H9 (cell line): ENCODE results near the gene HSD17B2. TPM values are rescaled to one million over a fixed set of nuclear protein-coding genes. Genes with fewer than 3 reads are reported as not detected.

Experiments used
- DNase-seq: peaks from one replicate; pipeline ENCODE4 v3.0.0-alpha.2; 2017
- H2AFZ ChIP-seq: one replicate; pipeline ENCODE4 v1.6.1; 2013; ENCODE audit warnings: mild to moderate bottlenecking, low read length, control low read depth, moderate library complexity
- H2AK5ac ChIP-seq: 2 replicates; pipeline ENCODE4 v1.6.1; 2013; ENCODE audit warnings: low read length, control low read depth, mixed read lengths; ENCODE audit not compliant: insufficient read length
- H2BK120ac ChIP-seq: one replicate; pipeline ENCODE4 v1.6.1; 2013; ENCODE audit warnings: low read depth, mild to moderate bottlenecking, low read length, control low read depth, inconsistent platforms; ENCODE audit not compliant: poor library complexity, severe bottlenecking
- H2BK12ac ChIP-seq: 2 replicates; pipeline ENCODE4 v1.6.1; 2013; ENCODE audit warnings: low read length, control low read depth, mixed read lengths, low read depth; ENCODE audit not compliant: insufficient read length
- H2BK15ac ChIP-seq: 2 replicates; pipeline ENCODE4 v1.6.1; 2013; ENCODE audit warnings: low read depth, low read length, control low read depth
- H2BK20ac ChIP-seq: one replicate; pipeline ENCODE4 v1.6.1; 2013; ENCODE audit warnings: low read depth, mild to moderate bottlenecking, low read length, control low read depth, inconsistent platforms; ENCODE audit not compliant: poor library complexity, severe bottlenecking
- H2BK5ac ChIP-seq: 2 replicates; pipeline ENCODE4 v1.6.1; 2013; ENCODE audit warnings: low read length, control low read depth, mixed read lengths; ENCODE audit not compliant: insufficient read length
- H3K14ac ChIP-seq: 2 replicates; pipeline ENCODE4 v1.6.1; 2013; ENCODE audit warnings: low read length, control low read depth; ENCODE audit not compliant: insufficient read depth
- H3K18ac ChIP-seq: 2 replicates; pipeline ENCODE4 v1.6.1; 2013; ENCODE audit warnings: low read depth, mild to moderate bottlenecking, mixed read lengths, low read length, control low read depth; ENCODE audit not compliant: insufficient read length
- H3K23ac ChIP-seq: 2 replicates; pipeline ENCODE4 v1.6.1; 2013; ENCODE audit warnings: low read length, control low read depth, mixed read lengths, low read depth; ENCODE audit not compliant: insufficient read length
- H3K23me2 ChIP-seq: 2 replicates; pipeline ENCODE4 v1.6.1; 2013; ENCODE audit warnings: low read depth, mild to moderate bottlenecking, mixed read lengths, low read length, control low read depth; ENCODE audit not compliant: insufficient read length, poor library complexity, severe bottlenecking
- H3K27ac ChIP-seq: 2 replicates; pipeline ENCODE4 v1.5.1; 2013; ENCODE audit warnings: low read length, control low read depth, mixed read lengths, low read depth; ENCODE audit not compliant: insufficient read length
- H3K27me3 ChIP-seq: 2 replicates; pipeline ENCODE4 v1.6.1; 2013; ENCODE audit warnings: low read length, control low read depth, inconsistent platforms; ENCODE audit not compliant: insufficient read depth
- H3K4ac ChIP-seq: 2 replicates; pipeline ENCODE4 v1.6.1; 2013; ENCODE audit warnings: low read depth, mild to moderate bottlenecking, control low read depth, inconsistent platforms, low read length, moderate library complexity
- H3K4me1 ChIP-seq: 2 replicates; pipeline ENCODE4 v1.6.1; 2013; ENCODE audit warnings: low read length, control low read depth, inconsistent platforms; ENCODE audit not compliant: insufficient read depth
- H3K4me2 ChIP-seq: 2 replicates; pipeline ENCODE4 v1.6.1; 2013; ENCODE audit warnings: low read length, control low read depth, mixed read lengths; ENCODE audit not compliant: insufficient read length, insufficient read depth
- H3K56ac ChIP-seq: 2 replicates; pipeline ENCODE4 v1.6.1; 2013; ENCODE audit warnings: low read depth, mild to moderate bottlenecking, mixed read lengths, low read length, control low read depth; ENCODE audit not compliant: insufficient read length
- H3K79me1 ChIP-seq: 2 replicates; pipeline ENCODE4 v1.6.1; 2013; ENCODE audit warnings: low read depth, mild to moderate bottlenecking, moderate library complexity, low read length, control low read depth, inconsistent platforms; ENCODE audit not compliant: insufficient read depth, poor library complexity, severe bottlenecking
- H3K79me2 ChIP-seq: 2 replicates; pipeline ENCODE4 v1.6.1; 2013; ENCODE audit warnings: low read length, control low read depth, inconsistent platforms; ENCODE audit not compliant: insufficient read depth
- H3K9ac ChIP-seq: 2 replicates; pipeline ENCODE4 v1.6.1; 2013; ENCODE audit warnings: low read length, control low read depth, mixed read lengths; ENCODE audit not compliant: insufficient read length; ENCODE audit errors: extremely low read depth
- H3K9me3 ChIP-seq: one replicate; pipeline ENCODE4 v1.6.1; 2013; ENCODE audit warnings: low read depth, low read length, inconsistent platforms; ENCODE audit not compliant: control insufficient read depth
- H3T11ph ChIP-seq: one replicate; pipeline ENCODE4 v1.6.1; 2013; ENCODE audit warnings: mild to moderate bottlenecking, low read length, control low read depth, inconsistent platforms
- H4K20me1 ChIP-seq: one replicate; pipeline ENCODE4 v1.6.1; 2013; ENCODE audit not compliant: control insufficient read depth, insufficient read length, insufficient read depth
- H4K5ac ChIP-seq: 2 replicates; pipeline ENCODE4 v1.6.1; 2013; ENCODE audit warnings: low read depth, mild to moderate bottlenecking, mixed read lengths, low read length, control low read depth; ENCODE audit not compliant: insufficient read length
- H4K8ac ChIP-seq: replicated peaks from 2 replicates; pipeline ENCODE4 v1.6.1; 2013; ENCODE audit warnings: low read length, control low read depth, mixed read lengths, low read depth; ENCODE audit not compliant: insufficient read length
- H4K91ac ChIP-seq: 2 replicates; pipeline ENCODE4 v1.6.1; 2013; ENCODE audit warnings: low read depth, mild to moderate bottlenecking, moderate library complexity, mixed read lengths, low read length, control low read depth; ENCODE audit not compliant: insufficient read length
- H3K27ac Mint-ChIP-seq, 3 experiments: 2 replicates in 2 of 3; 3 replicates in 1 of 3; pipeline ENCODE4 v1.8.0; 2020 to 2021; ENCODE audit warnings: mixed read lengths in 3 of 3, mild to moderate bottlenecking in 1 of 3, moderate library complexity in 1 of 3
- H3K27me3 Mint-ChIP-seq: 2 replicates; pipeline ENCODE4 v1.8.0; 2021; ENCODE audit warnings: low read depth, mild to moderate bottlenecking, moderate library complexity, mixed read lengths
- H3K36me3 Mint-ChIP-seq, 3 experiments: 2 replicates in 2 of 3; 3 replicates in 1 of 3; pipeline ENCODE4 v1.8.0; 2020 to 2021; ENCODE audit warnings: low read depth in 3 of 3, mixed read lengths in 3 of 3; ENCODE audit not compliant: insufficient read depth in 1 of 3
- H3K4me1 Mint-ChIP-seq, 2 experiments: 2 replicates each; pipeline ENCODE4 v1.8.0; 2020; ENCODE audit warnings: mixed read lengths in 2 of 2
- H3K4me3 Mint-ChIP-seq, 2 experiments: 2 replicates in 1 of 2; 3 replicates in 1 of 2; pipeline ENCODE4 v1.8.0; 2020 to 2021; ENCODE audit warnings: mild to moderate bottlenecking in 2 of 2, mixed read lengths in 2 of 2, moderate library complexity in 1 of 2
- H3K9me3 Mint-ChIP-seq, 2 experiments: 2 replicates in 1 of 2; 3 replicates in 1 of 2; pipeline ENCODE4 v1.8.0; 2020; ENCODE audit warnings: mild to moderate bottlenecking in 2 of 2, mixed read lengths in 2 of 2, moderate library complexity in 1 of 2
- WGBS: extraction: QIAGEN DNeasy Blood & Tissue Kit; methylation state at CpG from one replicate; pipeline ENCODE4 v1.1.7; 2013; ENCODE audit warnings: missing lambda C conversion rate, low lambda C conversion rate, mixed read lengths; ENCODE audit not compliant: insufficient read length; ENCODE audit errors: extremely low coverage; 5-methylcytosine and 5-hydroxymethylcytosine counted together
- total RNA-seq: library from RNA; stranded (reverse); gene quantifications from 2 replicates; pipeline ENCODE4 v1.2.1, GENCODE V29; 2021
- TF ChIP-seq, protein P1 (sequence below): fragments of 200-600 bp; sonication (generic); conservative IDR thresholded peaks from 3 replicates; pipeline ENCODE4 v1.8.0; 2021; ENCODE audit warnings: antibody characterized with exemption, mild to moderate bottlenecking

The HSD17B2 gene
- total RNA-seq, 1 experiment from 2014 or later, result not detected

DNA sequence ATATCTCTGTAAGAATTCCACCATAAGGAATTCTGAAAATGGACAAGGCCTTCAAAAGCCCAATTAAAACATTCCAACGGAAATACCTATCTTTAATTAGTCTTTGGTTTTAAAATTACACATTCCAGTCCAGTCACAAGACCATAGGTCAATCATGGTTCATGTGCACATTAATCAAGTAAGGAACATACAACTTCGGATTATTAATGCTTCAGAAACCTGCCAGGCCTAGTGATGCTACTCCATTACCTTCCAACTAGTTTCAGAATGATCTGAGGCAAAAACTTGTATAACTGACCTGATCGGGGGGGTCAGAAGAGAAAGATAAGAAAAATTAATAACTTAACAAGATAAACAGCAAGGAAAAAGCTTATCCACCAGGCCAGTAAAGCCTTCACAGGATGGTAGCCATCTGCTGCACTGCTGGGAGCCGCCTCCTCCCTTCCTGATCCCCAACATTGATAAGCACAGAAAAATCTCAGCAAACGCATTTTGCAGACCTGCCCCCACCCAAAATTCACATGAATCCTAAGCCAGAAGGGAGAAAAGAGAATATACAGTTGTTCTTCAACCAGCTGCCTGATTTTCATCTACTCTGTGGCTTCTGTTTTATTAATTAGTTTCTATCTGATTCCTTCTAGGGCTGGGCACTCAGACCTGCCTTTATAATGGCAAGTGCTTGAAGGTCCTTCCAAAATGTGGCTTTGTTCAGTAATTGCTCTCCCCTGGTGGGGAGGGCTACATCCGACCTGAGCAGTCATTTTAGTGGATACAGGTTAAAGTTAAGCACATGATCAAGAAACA lies 29.8 kb upstream of the HSD17B2 start:
- no peak overlapping the region for H3K27ac ChIP-seq
- no peak overlapping the region for H3K9ac ChIP-seq
- no peaks in the 10 kb centered on the region for H3K79me2 ChIP-seq
- H2BK20ac ChIP-seq, result no peak overlapping the region
- peaks cover 19 to 24% (median 23%) of the 10 kb centered on the region in 3 experiments for H3K36me3 Mint-ChIP-seq
- no peaks in the 10 kb centered on the region for H3K27me3 ChIP-seq
- H2AFZ ChIP-seq, result no peak overlapping the region
- no peak overlapping the region for H3K27ac Mint-ChIP-seq
- H4K8ac ChIP-seq, result no peak overlapping the region
- no peak overlapping the region for H4K91ac ChIP-seq
- DNase-seq, result no peak
- H3K4me1 Mint-ChIP-seq, result peaks cover 0 to 7% of the 10 kb centered on the region in 2 experiments; a peak in 2 of 4 replicates
- no peaks in the 10 kb centered on the region for H3K4me1 ChIP-seq
- H3T11ph ChIP-seq, result no peak overlapping the region
- WGBS, result no CpG with 5 or more reads among the region's 6 CpGs
- no peak overlapping the region for H3K23ac ChIP-seq
- H3K23me2 ChIP-seq, result no peaks in the 10 kb centered on the region
- H2BK15ac ChIP-seq, result no peak overlapping the region
- H3K9me3 Mint-ChIP-seq, result peaks cover 26 to 28% of the 10 kb centered on the region in 2 experiments
- no peak overlapping the region for H3K14ac ChIP-seq
- TF ChIP-seq, protein P1, sequence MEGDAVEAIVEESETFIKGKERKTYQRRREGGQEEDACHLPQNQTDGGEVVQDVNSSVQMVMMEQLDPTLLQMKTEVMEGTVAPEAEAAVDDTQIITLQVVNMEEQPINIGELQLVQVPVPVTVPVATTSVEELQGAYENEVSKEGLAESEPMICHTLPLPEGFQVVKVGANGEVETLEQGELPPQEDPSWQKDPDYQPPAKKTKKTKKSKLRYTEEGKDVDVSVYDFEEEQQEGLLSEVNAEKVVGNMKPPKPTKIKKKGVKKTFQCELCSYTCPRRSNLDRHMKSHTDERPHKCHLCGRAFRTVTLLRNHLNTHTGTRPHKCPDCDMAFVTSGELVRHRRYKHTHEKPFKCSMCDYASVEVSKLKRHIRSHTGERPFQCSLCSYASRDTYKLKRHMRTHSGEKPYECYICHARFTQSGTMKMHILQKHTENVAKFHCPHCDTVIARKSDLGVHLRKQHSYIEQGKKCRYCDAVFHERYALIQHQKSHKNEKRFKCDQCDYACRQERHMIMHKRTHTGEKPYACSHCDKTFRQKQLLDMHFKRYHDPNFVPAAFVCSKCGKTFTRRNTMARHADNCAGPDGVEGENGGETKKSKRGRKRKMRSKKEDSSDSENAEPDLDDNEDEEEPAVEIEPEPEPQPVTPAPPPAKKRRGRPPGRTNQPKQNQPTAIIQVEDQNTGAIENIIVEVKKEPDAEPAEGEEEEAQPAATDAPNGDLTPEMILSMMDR, result no peak
- H3K79me1 ChIP-seq, result no peaks in the 10 kb centered on the region
- no peak overlapping the region for H3K56ac ChIP-seq
- H4K20me1 ChIP-seq, result no peaks in the 10 kb centered on the region
- no peak overlapping the region for H2BK12ac ChIP-seq
- H2BK5ac ChIP-seq, result no peak overlapping the region
- no peak overlapping the region for H2AK5ac ChIP-seq
- H3K27me3 Mint-ChIP-seq, result peaks cover 8% of the 10 kb centered on the region
- peaks cover 5% of the 10 kb centered on the region for H3K9me3 ChIP-seq
- H2BK120ac ChIP-seq, result no peak overlapping the region
- no peak overlapping the region for H4K5ac ChIP-seq
- H3K4me3 Mint-ChIP-seq, result no peak overlapping the region
- H3K4ac ChIP-seq, result no peak overlapping the region
- no peak overlapping the region for H3K18ac ChIP-seq
- no peak overlapping the region for H3K4me2 ChIP-seq
